ENCODE results near the gene KIAA1191.

KIAA1191 gene

DNA sequence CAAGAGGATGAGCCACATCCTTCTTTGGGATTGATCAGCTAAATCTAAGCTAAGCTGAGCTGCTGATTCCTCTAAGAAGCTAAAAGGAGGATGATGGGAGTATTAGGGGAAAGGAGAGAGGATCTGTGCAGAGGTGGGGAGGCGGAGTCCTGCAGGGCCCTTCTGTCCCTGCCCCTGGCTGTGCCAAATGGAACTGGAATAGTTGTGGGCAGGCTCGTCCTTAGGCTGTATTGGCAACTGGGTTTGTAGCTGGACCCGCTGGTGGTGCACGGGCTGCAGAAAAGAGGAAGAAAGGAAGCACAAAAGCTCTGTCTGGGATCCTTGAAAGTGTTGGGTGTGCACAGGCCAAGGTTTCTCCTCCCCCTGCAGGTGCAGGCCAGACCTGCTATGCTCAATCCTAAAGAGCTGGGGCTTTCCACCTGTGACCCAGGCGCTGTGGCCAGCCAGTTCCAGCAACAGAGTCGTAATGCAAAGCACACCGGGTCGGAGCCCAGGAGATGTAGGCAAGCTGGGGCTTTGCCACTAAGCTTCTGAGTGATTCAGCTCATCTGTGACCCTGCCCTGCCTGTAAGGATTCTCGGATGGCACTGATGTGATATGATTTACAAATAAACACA, 45.0 kb upstream of the KIAA1191 start:
- H3K27me3 ChIP-seq (replicated peaks; ENCODE audit: control insufficient read depth, insufficient read depth, low read length) = no peaks in the 10 kb centered on the region
- TF ChIP-seq, protein P1, sequence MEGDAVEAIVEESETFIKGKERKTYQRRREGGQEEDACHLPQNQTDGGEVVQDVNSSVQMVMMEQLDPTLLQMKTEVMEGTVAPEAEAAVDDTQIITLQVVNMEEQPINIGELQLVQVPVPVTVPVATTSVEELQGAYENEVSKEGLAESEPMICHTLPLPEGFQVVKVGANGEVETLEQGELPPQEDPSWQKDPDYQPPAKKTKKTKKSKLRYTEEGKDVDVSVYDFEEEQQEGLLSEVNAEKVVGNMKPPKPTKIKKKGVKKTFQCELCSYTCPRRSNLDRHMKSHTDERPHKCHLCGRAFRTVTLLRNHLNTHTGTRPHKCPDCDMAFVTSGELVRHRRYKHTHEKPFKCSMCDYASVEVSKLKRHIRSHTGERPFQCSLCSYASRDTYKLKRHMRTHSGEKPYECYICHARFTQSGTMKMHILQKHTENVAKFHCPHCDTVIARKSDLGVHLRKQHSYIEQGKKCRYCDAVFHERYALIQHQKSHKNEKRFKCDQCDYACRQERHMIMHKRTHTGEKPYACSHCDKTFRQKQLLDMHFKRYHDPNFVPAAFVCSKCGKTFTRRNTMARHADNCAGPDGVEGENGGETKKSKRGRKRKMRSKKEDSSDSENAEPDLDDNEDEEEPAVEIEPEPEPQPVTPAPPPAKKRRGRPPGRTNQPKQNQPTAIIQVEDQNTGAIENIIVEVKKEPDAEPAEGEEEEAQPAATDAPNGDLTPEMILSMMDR (IDR thresholded peaks at IDR 0.05; ENCODE audit: insufficient read depth, low read length, poor library complexity, severe bottlenecking) = no peak
- no peak overlapping the region for H3K4me3 ChIP-seq (replicated peaks; ENCODE audit: low read depth, low read length)
- no peak for DNase-seq (ENCODE audit: extremely low read depth, insufficient read length)
- peaks cover 6% of the 10 kb centered on the region for H3K36me3 ChIP-seq (ENCODE audit: control insufficient read depth, insufficient read depth, low read length)

DNA sequence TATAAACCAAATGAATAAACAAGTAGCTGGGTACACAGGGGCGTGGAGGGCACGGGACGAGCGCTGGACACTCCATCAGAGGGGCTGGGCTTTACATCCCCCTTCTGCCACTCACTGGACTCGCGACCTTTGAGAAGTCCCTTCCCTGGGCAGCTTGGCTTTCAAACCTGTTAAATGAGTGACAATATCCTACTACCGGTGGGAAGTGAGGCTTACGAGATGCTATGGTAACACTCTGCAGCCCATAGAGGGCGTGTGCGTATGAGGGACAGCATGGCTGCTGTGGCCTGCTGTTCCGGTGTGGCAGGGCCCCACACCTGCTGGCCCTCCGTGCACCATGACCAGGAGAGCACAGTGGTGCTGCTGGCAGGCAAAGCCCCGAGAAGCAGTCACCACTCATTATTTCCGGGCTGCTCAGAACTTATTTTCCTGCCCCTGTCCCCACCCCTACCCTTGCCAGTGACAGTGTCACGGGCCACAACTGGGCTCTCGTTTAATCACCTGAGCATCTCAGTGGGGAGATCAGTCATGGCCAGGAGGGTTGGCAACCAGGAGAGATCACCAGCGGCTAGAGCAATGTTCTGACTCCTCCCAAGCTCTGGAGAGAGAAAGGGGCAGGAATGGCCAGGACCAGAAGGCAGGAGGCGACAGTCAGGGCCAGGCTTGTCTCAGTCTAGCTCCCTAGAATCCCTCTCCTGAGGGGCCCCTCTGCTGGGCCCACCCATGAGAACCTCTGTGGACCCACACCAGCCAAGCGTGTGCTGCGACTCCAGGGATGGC, 44.3 kb upstream of the KIAA1191 start:
- Histone ChIP-seq H3K4me3 (replicated peaks; ENCODE audit: low read depth, low read length) (no peak overlapping the region), H3K36me3 (ENCODE audit: control insufficient read depth, insufficient read depth, low read length) (peaks cover 6% of the 10 kb centered on the region), H3K27me3 (replicated peaks; ENCODE audit: control insufficient read depth, insufficient read depth, low read length) (no peaks in the 10 kb centered on the region)
- TF ChIP-seq, protein P1 (IDR thresholded peaks at IDR 0.05; ENCODE audit: insufficient read depth, low read length, poor library complexity, severe bottlenecking) = peak; percentile 7
- no peak for DNase-seq (ENCODE audit: extremely low read depth, insufficient read length)

DNA sequence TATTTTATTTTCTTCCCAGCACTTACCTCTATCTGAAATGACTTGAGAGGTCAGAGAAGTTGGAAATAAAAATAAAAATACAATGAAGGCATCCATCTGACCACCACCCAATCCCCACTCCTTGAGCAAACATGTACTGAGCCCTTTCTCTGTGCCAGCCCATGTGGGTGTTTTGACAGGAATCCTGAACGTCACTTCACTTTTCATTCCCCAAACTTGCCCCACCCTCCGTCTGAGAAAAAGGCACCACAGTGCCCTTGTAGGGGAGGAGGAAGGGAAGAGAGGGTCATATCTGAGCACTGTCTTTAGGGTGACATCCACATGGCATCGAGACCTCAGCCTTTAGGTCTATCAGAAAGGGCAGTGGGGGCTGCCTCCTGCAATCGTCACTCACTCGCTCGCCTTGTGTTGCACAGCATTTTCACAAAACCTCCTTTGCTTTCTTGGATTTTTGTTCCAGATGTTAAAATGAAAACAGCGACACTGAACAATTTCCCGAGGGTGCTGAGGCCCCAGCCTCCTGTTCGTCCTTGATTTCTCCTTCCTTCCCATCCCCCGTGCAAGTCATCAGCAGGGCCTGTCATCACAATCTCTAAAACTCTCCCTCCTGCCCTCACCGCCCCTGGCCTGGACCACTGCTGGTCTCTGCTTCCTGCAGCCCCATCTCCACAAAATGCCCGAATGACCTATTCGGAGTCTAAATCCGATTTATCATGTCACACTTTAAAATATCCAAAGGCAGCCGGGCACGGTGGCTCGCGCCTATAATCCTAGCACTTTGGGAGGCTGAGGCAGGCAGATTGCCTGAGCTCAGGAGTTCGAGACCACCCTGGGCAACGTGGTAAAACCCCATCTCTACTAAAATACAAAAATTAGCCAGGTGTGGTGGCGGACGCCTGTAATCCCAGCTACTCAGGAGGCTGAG, 40.0 kb upstream of the KIAA1191 start:
- Histone ChIP-seq H3K27me3 (replicated peaks; ENCODE audit: control insufficient read depth, insufficient read depth, low read length) (no peaks in the 10 kb centered on the region), H3K4me3 (replicated peaks; ENCODE audit: low read depth, low read length) (no peak overlapping the region), H3K36me3 (ENCODE audit: control insufficient read depth, insufficient read depth, low read length) (peaks cover 2% of the 10 kb centered on the region; the same call in 1 of the 2 replicates)
- no peak for DNase-seq (ENCODE audit: extremely low read depth, insufficient read length)
- TF ChIP-seq, protein P1 (IDR thresholded peaks at IDR 0.05; ENCODE audit: insufficient read depth, low read length, poor library complexity, severe bottlenecking) = no peak

DNA sequence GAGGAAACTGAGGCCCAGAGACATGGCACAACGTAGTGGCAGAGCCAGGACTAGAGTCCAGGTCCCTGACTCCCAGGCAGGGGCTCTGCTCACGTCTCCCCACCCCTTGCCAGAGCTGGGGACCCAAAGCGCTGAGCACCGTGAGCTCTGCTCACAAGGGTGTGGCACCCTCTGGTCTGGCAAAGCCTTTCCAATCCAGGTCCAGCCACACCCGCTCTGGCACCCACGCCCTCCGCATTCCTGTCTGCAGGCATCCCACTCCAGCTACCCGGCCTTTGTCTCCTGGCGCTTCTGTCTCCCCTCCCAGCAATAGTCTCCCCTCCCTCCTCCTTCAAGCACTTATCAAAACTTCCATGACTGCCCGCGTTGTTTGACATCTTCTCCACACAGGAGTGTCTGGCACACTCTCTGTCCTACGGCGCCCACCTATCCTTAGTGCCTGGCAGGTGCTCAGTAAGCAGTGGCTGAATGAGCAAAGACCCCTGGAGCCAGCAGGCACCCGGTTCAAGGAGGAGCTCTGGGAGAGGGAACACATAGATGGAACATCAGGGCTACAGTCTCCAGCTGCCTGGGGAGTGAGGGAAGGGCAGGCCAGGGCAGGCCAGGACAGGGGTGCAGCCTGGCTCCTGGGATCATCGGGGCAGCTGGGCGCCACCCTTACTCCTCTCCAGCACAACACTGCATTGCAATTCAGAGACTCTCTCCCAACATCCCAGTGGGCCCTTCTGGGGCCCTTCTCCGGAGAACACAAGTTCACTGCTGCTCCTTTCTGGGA, 39.0 kb upstream of the KIAA1191 start:
- TF ChIP-seq, protein P1 (IDR thresholded peaks at IDR 0.05; ENCODE audit: insufficient read depth, low read length, poor library complexity, severe bottlenecking) = no peak
- no peak for DNase-seq (ENCODE audit: extremely low read depth, insufficient read length)
- no peaks in the 10 kb centered on the region; the same call in none of the 2 replicates for H3K36me3 ChIP-seq (ENCODE audit: control insufficient read depth, insufficient read depth, low read length)
- no peaks in the 10 kb centered on the region for H3K27me3 ChIP-seq (replicated peaks; ENCODE audit: control insufficient read depth, insufficient read depth, low read length)
- H3K4me3 ChIP-seq (replicated peaks; ENCODE audit: low read depth, low read length) = no peak overlapping the region

DNA sequence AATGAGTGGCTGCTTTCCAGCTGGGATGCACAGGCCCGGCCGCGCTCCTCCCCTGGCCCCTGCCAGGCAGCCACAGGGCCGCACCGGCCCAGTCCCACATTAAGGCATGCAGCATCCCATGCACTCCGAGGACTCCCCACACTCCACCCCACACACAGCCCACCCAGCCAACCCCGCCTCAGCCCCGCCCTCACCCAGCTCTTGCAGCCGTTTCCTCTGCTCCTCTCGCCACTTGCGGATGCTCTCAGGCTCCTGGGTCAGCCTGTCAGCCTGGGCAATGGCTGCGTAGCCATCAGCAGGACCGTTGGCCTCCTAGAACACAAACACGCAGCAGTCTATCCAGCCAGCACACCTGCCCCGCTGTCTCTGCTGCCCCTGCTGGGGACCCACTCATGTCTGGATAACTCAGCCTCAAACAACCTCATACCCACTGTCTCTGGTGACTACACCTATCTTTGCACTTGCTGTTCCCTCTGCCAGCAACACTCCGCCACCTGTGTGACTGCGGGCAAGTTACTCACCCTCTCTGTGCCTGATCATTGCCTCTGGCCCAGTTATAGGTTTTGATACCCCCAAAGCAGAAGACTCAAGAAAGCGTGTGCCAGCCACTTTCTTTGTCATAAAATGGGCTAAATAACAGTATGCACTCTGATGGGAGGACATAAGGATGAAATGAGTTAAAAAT, 36.3 kb upstream of the KIAA1191 start:
- no peak overlapping the region for H3K4me3 ChIP-seq (replicated peaks; ENCODE audit: low read depth, low read length)
- TF ChIP-seq, protein P1 (IDR thresholded peaks at IDR 0.05; ENCODE audit: insufficient read depth, low read length, poor library complexity, severe bottlenecking) = no peak
- no peak for DNase-seq (ENCODE audit: extremely low read depth, insufficient read length)
- peaks cover 4% of the 10 kb centered on the region for H3K36me3 ChIP-seq (ENCODE audit: control insufficient read depth, insufficient read depth, low read length)
- no peaks in the 10 kb centered on the region for H3K27me3 ChIP-seq (replicated peaks; ENCODE audit: control insufficient read depth, insufficient read depth, low read length)
